K562 (cell line): Measurements from ENCODE around the gene MAGI2.

ENCODE experiments used
- BRCA1 ChIP-seq, 2 experiments: fragments of 450-650 bp in 1 of 2; sonication (generic) in 1 of 2; formaldehyde crosslinking in 1 of 2; IDR thresholded peaks; 2 replicates each; pipeline versions ENCODE4 v1.5.0 to v1.6.1; 2017 to 2020; ENCODE audit warnings: mild to moderate bottlenecking in 1 of 2, missing genetic modification reagents in 1 of 2
- HDAC6 ChIP-seq: IDR thresholded peaks from 2 replicates; pipeline ENCODE4 v1.6.1; 2012; ENCODE audit warnings: low read depth, mild to moderate bottlenecking, control low read depth, inconsistent platforms, low read length, moderate library complexity
- PHB2 ChIP-seq: fragments of 450-650 bp; IDR thresholded peaks from 2 replicates; pipeline ENCODE4 v1.6.1; 2017; ENCODE audit warnings: low read depth
- TAF1 ChIP-seq: IDR thresholded peaks from 2 replicates; pipeline ENCODE4 v1.6.1; 2011; ENCODE audit warnings: mild to moderate bottlenecking, low read length, moderate library complexity; ENCODE audit not compliant: insufficient read depth, control insufficient read depth, severe bottlenecking; ENCODE audit errors: extremely low read depth
- ZBTB7A ChIP-seq: IDR thresholded peaks from 2 replicates; pipeline ENCODE4 v1.6.1; 2011; ENCODE audit warnings: low read depth, mild to moderate bottlenecking, low read length, moderate library complexity, borderline replicate concordance; ENCODE audit not compliant: control insufficient read depth
- TF ChIP-seq, protein P1 (sequence below), 3 experiments: IDR thresholded peaks in 2 of 3; conservative IDR thresholded peaks in 1 of 3; 2 replicates each; pipeline ENCODE4 v1.5.1; 2011 to 2012; ENCODE audit warnings: low read length in 3 of 3, mild to moderate bottlenecking in 3 of 3, control low read depth in 2 of 3, improper control_type of control experiment in 1 of 3, inconsistent platforms in 1 of 3, low read depth in 1 of 3, mixed read lengths in 1 of 3, moderate library complexity in 1 of 3; ENCODE audit not compliant: insufficient read depth in 2 of 3

DNA sequence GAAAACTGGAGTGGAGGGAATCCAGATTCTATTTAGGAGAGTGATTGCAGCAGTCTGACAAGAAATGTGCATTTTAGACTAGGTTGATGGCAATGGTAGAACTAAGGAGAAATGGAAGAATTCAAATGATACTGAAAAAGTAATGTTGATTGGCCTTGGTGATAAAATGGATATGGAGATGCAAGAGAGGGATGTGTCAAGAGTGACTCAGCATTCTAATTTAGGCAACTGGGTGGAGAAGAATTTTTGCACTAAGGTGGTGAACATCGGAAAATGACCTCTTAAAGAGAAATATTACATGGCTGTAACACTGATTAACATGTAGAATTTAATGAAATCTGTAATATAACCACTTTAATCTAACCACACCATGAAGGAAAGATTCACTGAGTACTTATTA, 848.3 kb downstream of the MAGI2 start:
- TF ChIP-seq ZBTB7A (no peak), TAF1 (no peak), PHB2 (no peak), BRCA1 (IDR thresholded peaks at IDR 0.05) (no peak), BRCA1 (CRISPR knock-in tag; IDR thresholded peaks at IDR 0.05) (no peak), HDAC6 (no peak)
- TF ChIP-seq, protein P1, sequence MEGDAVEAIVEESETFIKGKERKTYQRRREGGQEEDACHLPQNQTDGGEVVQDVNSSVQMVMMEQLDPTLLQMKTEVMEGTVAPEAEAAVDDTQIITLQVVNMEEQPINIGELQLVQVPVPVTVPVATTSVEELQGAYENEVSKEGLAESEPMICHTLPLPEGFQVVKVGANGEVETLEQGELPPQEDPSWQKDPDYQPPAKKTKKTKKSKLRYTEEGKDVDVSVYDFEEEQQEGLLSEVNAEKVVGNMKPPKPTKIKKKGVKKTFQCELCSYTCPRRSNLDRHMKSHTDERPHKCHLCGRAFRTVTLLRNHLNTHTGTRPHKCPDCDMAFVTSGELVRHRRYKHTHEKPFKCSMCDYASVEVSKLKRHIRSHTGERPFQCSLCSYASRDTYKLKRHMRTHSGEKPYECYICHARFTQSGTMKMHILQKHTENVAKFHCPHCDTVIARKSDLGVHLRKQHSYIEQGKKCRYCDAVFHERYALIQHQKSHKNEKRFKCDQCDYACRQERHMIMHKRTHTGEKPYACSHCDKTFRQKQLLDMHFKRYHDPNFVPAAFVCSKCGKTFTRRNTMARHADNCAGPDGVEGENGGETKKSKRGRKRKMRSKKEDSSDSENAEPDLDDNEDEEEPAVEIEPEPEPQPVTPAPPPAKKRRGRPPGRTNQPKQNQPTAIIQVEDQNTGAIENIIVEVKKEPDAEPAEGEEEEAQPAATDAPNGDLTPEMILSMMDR (IDR thresholded peaks at IDR 0.05 in 2 of 3, conservative IDR thresholded peaks at IDR 0.05 in 1 of 3; ENCODE audit: insufficient read depth in 2 of 3, low read depth in 1 of 3, low read length in 3 of 3) = no peak
